Ammon's horn (tissue), 1 donor: ENCODE results near the gene CACNG1.
"Not testable (repeated sequence)": the region's sequence is repeated elsewhere in the genome, so short reads cannot be mapped to it uniquely, and the experiment has no call there.

Source experiments
- DNase-seq: peaks from one replicate; pipeline ENCODE4 v3.0.0-alpha.2; 2016; ENCODE audit warnings: low spot score

Gene CACNG1

GRCh38 chr17:67080804-67081203, 36.5 kb downstream of the CACNG1 start:
- DNase-seq = no peak

GRCh38 chr17:67082107-67082506, 37.8 kb downstream of the CACNG1 start:
- no peak for DNase-seq

GRCh38 chr17:67085406-67085805, 41.1 kb downstream of the CACNG1 start:
- no peak for DNase-seq

GRCh38 chr17:67088639-67089038, 44.3 kb downstream of the CACNG1 start:
- no peak for DNase-seq

GRCh38 chr17:67090341-67090740, 46.0 kb downstream of the CACNG1 start:
- DNase-seq = no peak

GRCh38 chr17:67092291-67092690, 47.9 kb downstream of the CACNG1 start:
- DNase-seq = no peak

- DNase-seq = not testable (repeated sequence)
Observed at GRCh38 chr17:67092710-67093109, 48.4 kb downstream of the CACNG1 start.

GRCh38 chr17:67093348-67093747, 49.0 kb downstream of the CACNG1 start:
- no peak for DNase-seq

- not testable (repeated sequence) for DNase-seq
Observed at GRCh38 chr17:67095291-67095690, 50.9 kb downstream of the CACNG1 start.

- DNase-seq = no peak
Observed at GRCh38 chr17:67095803-67096202, 51.4 kb downstream of the CACNG1 start.

GRCh38 chr17:67096609-67097008, 52.3 kb downstream of the CACNG1 start:
- DNase-seq = no peak

- DNase-seq = no peak
Observed at GRCh38 chr17:67098006-67098405, 53.7 kb downstream of the CACNG1 start.

- not testable (repeated sequence) for DNase-seq
Observed at GRCh38 chr17:67104641-67105040, 60.3 kb downstream of the CACNG1 start.

GRCh38 chr17:67105213-67105612, 60.9 kb downstream of the CACNG1 start:
- DNase-seq = no peak
